Neural progenitor cell (in vitro differentiated cells): ENCODE measurements around the gene YBX3. TPM values are rescaled to one million over a fixed set of nuclear protein-coding genes. Genes with fewer than 3 reads are reported as not detected.
"Not testable (repeated sequence)": the region's sequence is repeated elsewhere in the genome, so short reads cannot be mapped to it uniquely, and the experiment has no call there.

ENCODE experiments used
- DNase-seq: peaks from one replicate; pipeline ENCODE4 v3.0.0-alpha.2; 2016; ENCODE audit warnings: low spot score
- H2AFZ ChIP-seq: fragments of 200-600 bp; sonication (generic); replicated peaks from 2 replicates; pipeline ENCODE4 v1.6.1; 2016; ENCODE audit warnings: antibody characterized with exemption
- H3F3A ChIP-seq: fragments of 200-600 bp; sonication (generic); 2 replicates; pipeline ENCODE4 v1.6.1; 2016; ENCODE audit warnings: antibody characterized with exemption, low read depth
- H3K27ac ChIP-seq: fragments of 200-600 bp; sonication (generic); 2 replicates; pipeline ENCODE4 v1.5.1; 2016; ENCODE audit warnings: mild to moderate bottlenecking
- H3K27me3 ChIP-seq: fragments of 200-600 bp; sonication (generic); 2 replicates; pipeline ENCODE4 v1.6.1; 2016; ENCODE audit warnings: mild to moderate bottlenecking, moderate library complexity
- H3K36me3 ChIP-seq: fragments of 200-600 bp; sonication (generic); 2 replicates; pipeline ENCODE4 v1.5.1; 2016
- H3K4me1 ChIP-seq: fragments of 200-600 bp; sonication (generic); 2 replicates; pipeline ENCODE4 v1.6.1; 2016; ENCODE audit warnings: mixed run types
- H3K4me2 ChIP-seq: fragments of 200-600 bp; sonication (generic); 2 replicates; pipeline ENCODE4 v1.6.1; 2016
- H3K4me3 ChIP-seq: fragments of 200-600 bp; sonication (generic); 2 replicates; pipeline ENCODE4 v1.5.1; 2016
- H3K79me2 ChIP-seq: fragments of 200-600 bp; sonication (generic); 2 replicates; pipeline ENCODE4 v1.6.1; 2016; ENCODE audit warnings: low read depth
- H3K9ac ChIP-seq: fragments of 200-600 bp; sonication (generic); 2 replicates; pipeline ENCODE4 v1.6.1; 2016
- H3K9me3 ChIP-seq: fragments of 200-600 bp; sonication (generic); 2 replicates; pipeline ENCODE4 v1.5.1; 2016; ENCODE audit warnings: low read depth
- H4K20me1 ChIP-seq: fragments of 200-600 bp; sonication (generic); 2 replicates; pipeline ENCODE4 v1.6.1; 2016; ENCODE audit warnings: low read depth
- H3K27ac Mint-ChIP-seq: 3 replicates; pipeline ENCODE4 v1.8.0; 2021; ENCODE audit warnings: mixed read lengths
- H3K27me3 Mint-ChIP-seq: 2 replicates; pipeline ENCODE4 v1.8.0; 2022; ENCODE audit warnings: low read depth, mild to moderate bottlenecking, inconsistent platforms, moderate library complexity, mixed read lengths; ENCODE audit not compliant: insufficient read depth
- H3K36me3 Mint-ChIP-seq: 3 replicates; pipeline ENCODE4 v1.8.0; 2021; ENCODE audit warnings: mixed read lengths
- H3K4me1 Mint-ChIP-seq: 3 replicates; pipeline ENCODE4 v1.8.0; 2021; ENCODE audit warnings: mixed read lengths
- H3K4me3 Mint-ChIP-seq: 3 replicates; pipeline ENCODE4 v1.8.0; 2021; ENCODE audit warnings: mild to moderate bottlenecking, moderate library complexity, mixed read lengths
- H3K9me3 Mint-ChIP-seq: 3 replicates; pipeline ENCODE4 v1.8.0; 2020; ENCODE audit warnings: mixed read lengths
- CTCF ChIP-seq: fragments of 200-600 bp; sonication (generic); IDR thresholded peaks from 2 replicates; pipeline ENCODE4 v1.5.1; 2017; ENCODE audit warnings: antibody characterized with exemption, mild to moderate bottlenecking
- EZH2 ChIP-seq: fragments of 200-600 bp; sonication (generic); IDR thresholded peaks from 2 replicates; pipeline ENCODE4 v1.6.1; 2017; ENCODE audit warnings: antibody characterized with exemption, mild to moderate bottlenecking, moderate library complexity
- EZH2phosphoT487 ChIP-seq: fragments of 200-600 bp; sonication (generic); IDR thresholded peaks from 2 replicates; pipeline ENCODE4 v1.6.1; 2017; ENCODE audit warnings: antibody characterized with exemption
- total RNA-seq: library from RNA; depleted of rRNA; stranded (reverse); fragments of >200 nt; gene quantifications from 2 replicates; pipeline ENCODE4 v1.2.3, GENCODE V29; 2015; ENCODE audit warnings: low replicate concordance

Gene YBX3
- total RNA-seq, 1 donor from 2014 or later, result 78.9 TPM

- H4K20me1 ChIP-seq, result no peaks in the 10 kb centered on the region
- H3K9me3 ChIP-seq, result no peaks in the 10 kb centered on the region
- H3K36me3 Mint-ChIP-seq, result no peaks in the 10 kb centered on the region
- peaks cover 4% of the 10 kb centered on the region for H3K27me3 Mint-ChIP-seq
- H2AFZ ChIP-seq, result peak overlapping the region; percentile 93
- H3K27ac Mint-ChIP-seq, result peak overlapping the region; percentile 77
- H3K4me2 ChIP-seq, result peak overlapping the region; percentile 56
- H3K36me3 ChIP-seq, result no peaks in the 10 kb centered on the region
- H3K9ac ChIP-seq, result no peak overlapping the region
- H3K4me1 ChIP-seq, result no peaks in the 10 kb centered on the region
- no peak overlapping the region for H3K27ac ChIP-seq
- peak; percentile 86 for DNase-seq
- peak overlapping the region; percentile 75 for H3K4me3 Mint-ChIP-seq
- no peak for TF ChIP-seq EZH2
- peak; percentile 96 for TF ChIP-seq CTCF
- H3K27me3 ChIP-seq, result no peaks in the 10 kb centered on the region
- H3K4me3 ChIP-seq, result no peak overlapping the region
- no peaks in the 10 kb centered on the region for H3K79me2 ChIP-seq
- no peaks in the 10 kb centered on the region for H3K4me1 Mint-ChIP-seq
- H3K9me3 Mint-ChIP-seq, result peaks cover 3% of the 10 kb centered on the region
- no peaks in the 10 kb centered on the region for H3F3A ChIP-seq
Observed at GRCh38 chr12:10749700-10750384, 26.7 kb upstream of the YBX3 start.

GRCh38 chr12:10747730-10748129 lies 24.6 kb upstream of the YBX3 start:
- no peaks in the 10 kb centered on the region for H3K4me1 Mint-ChIP-seq
- H3K36me3 Mint-ChIP-seq, result no peaks in the 10 kb centered on the region
- Histone ChIP-seq H2AFZ (no peak overlapping the region), H3K27ac (no peak overlapping the region), H3F3A (no peaks in the 10 kb centered on the region), H3K4me1 (no peaks in the 10 kb centered on the region), H3K36me3 (no peaks in the 10 kb centered on the region), H3K9ac (no peak overlapping the region), H3K9me3 (no peaks in the 10 kb centered on the region), H3K4me3 (no peak overlapping the region), H3K27me3 (no peaks in the 10 kb centered on the region), H4K20me1 (no peaks in the 10 kb centered on the region), H3K79me2 (no peaks in the 10 kb centered on the region), H3K4me2 (no peak overlapping the region)
- DNase-seq, result no peak
- TF ChIP-seq CTCF (no peak), EZH2 (no peak), EZH2phosphoT487 (no peak)
- H3K27me3 Mint-ChIP-seq, result peaks cover 4% of the 10 kb centered on the region
- H3K9me3 Mint-ChIP-seq, result no peaks in the 10 kb centered on the region
- no peak overlapping the region for H3K4me3 Mint-ChIP-seq
- H3K27ac Mint-ChIP-seq, result no peak overlapping the region

GRCh38 chr12:10743420-10743819 lies 20.3 kb upstream of the YBX3 start:
- not testable (repeated sequence) for H3K27me3 ChIP-seq, H3K9me3 ChIP-seq, H4K20me1 ChIP-seq, H3K4me3 ChIP-seq, H2AFZ ChIP-seq, H3K4me1 ChIP-seq, H3K79me2 ChIP-seq, H3K9ac ChIP-seq, H3F3A ChIP-seq, H3K4me2 ChIP-seq, H3K27me3 Mint-ChIP-seq, H3K27ac ChIP-seq, H3K9me3 Mint-ChIP-seq, H3K36me3 Mint-ChIP-seq, H3K4me3 Mint-ChIP-seq, H3K4me1 Mint-ChIP-seq, H3K27ac Mint-ChIP-seq, DNase-seq, H3K36me3 ChIP-seq

GRCh38 chr12:10741845-10742244 lies 18.7 kb upstream of the YBX3 start:
- Histone ChIP-seq H2AFZ (no peak overlapping the region), H3K4me1 (no peaks in the 10 kb centered on the region), H3K4me2 (no peak overlapping the region), H3K79me2 (no peaks in the 10 kb centered on the region), H3K27me3 (no peaks in the 10 kb centered on the region), H3F3A (no peaks in the 10 kb centered on the region), H4K20me1 (no peaks in the 10 kb centered on the region), H3K36me3 (no peaks in the 10 kb centered on the region), H3K27ac (no peak overlapping the region), H3K4me3 (no peak overlapping the region), H3K9ac (no peak overlapping the region), H3K9me3 (no peaks in the 10 kb centered on the region)
- Mint-ChIP-seq H3K4me1 (no peaks in the 10 kb centered on the region), H3K27ac (no peak overlapping the region), H3K36me3 (no peaks in the 10 kb centered on the region), H3K27me3 (peaks cover 4% of the 10 kb centered on the region), H3K4me3 (no peak overlapping the region), H3K9me3 (no peaks in the 10 kb centered on the region)
- no peak for DNase-seq
- TF ChIP-seq EZH2 (no peak), EZH2phosphoT487 (no peak), CTCF (no peak)
